Fibroblast of mammary gland (primary cell): Measurements from ENCODE around the gene GORAB.

ENCODE experiments used
- DNase-seq: peaks from one replicate; pipeline ENCODE4 v3.0.0-alpha.2; 2010; ENCODE audit warnings: low read depth
- H3K4me3 ChIP-seq: 2 replicates; pipeline ENCODE4 v1.5.1; 2011; ENCODE audit warnings: low read depth, mild to moderate bottlenecking, low read length, moderate library complexity; ENCODE audit not compliant: control insufficient read depth
- TF ChIP-seq, protein P1 (sequence below): conservative IDR thresholded peaks from 2 replicates; pipeline ENCODE4 v1.5.1; 2011; ENCODE audit warnings: low read depth, low read length, inconsistent platforms; ENCODE audit not compliant: control insufficient read depth, insufficient read depth

The GORAB gene

DNA sequence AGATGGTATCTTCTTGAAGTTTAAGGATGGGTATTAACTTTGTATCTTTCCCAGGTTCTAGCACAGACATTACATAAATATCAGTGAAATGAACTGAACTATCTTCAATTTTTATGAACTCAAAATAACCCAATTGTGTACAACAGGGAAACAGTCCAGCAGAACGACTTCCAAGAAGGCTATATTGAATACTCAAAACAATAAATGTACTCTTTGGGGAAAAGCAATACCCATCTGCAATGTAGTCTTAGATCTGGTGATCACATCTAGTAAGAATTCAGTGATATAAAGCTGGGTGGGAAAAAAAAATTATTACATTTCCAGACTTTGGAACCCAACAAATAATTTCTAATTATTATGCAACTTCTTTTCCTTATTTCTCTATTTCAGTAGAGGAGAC, 33.1 kb upstream of the GORAB start:
- H3K4me3 ChIP-seq = no peak overlapping the region
- TF ChIP-seq, protein P1, sequence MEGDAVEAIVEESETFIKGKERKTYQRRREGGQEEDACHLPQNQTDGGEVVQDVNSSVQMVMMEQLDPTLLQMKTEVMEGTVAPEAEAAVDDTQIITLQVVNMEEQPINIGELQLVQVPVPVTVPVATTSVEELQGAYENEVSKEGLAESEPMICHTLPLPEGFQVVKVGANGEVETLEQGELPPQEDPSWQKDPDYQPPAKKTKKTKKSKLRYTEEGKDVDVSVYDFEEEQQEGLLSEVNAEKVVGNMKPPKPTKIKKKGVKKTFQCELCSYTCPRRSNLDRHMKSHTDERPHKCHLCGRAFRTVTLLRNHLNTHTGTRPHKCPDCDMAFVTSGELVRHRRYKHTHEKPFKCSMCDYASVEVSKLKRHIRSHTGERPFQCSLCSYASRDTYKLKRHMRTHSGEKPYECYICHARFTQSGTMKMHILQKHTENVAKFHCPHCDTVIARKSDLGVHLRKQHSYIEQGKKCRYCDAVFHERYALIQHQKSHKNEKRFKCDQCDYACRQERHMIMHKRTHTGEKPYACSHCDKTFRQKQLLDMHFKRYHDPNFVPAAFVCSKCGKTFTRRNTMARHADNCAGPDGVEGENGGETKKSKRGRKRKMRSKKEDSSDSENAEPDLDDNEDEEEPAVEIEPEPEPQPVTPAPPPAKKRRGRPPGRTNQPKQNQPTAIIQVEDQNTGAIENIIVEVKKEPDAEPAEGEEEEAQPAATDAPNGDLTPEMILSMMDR = no peak
- DNase-seq = no peak

DNA sequence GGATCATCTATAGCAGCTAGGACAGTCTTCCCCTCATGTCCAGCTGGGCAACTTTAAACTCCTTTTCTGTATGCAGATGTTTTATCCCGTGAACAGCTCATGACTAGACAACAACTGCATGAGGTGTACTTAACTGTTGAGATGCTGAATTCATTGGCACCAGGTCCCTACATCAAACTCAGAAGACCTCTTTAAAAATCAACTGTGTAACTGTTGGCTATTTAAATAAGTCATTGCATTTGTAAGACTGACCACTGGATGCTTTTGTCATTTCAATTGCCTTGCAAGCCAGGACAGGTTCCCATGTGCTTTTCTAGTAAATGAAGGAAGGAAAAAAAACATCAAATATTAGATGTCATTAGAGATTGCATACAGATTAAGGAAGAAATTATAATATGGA, 28.3 kb upstream of the GORAB start:
- TF ChIP-seq, protein P1 = no peak
- no peak overlapping the region for H3K4me3 ChIP-seq
- DNase-seq = no peak

DNA sequence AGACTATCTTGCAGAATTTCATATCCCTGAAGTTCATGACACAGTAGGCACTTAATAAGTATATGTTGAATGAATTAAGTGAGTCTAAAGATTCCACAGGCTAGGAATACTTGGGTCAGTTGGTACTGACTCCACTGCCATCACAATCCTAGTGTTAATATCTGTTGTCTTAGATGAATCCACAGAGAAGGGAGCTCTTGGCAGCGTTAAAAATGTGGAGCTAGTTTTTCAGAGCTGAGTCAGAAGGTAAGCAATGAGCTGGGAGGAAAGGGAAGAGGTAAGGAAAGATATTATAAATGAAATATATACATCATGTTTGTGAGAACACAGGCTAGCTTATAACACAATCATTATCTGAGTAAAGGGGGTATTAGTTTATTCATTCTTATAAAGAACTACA, 21.8 kb upstream of the GORAB start:
- TF ChIP-seq, protein P1 = no peak
- no peak overlapping the region for H3K4me3 ChIP-seq
- no peak for DNase-seq

DNA sequence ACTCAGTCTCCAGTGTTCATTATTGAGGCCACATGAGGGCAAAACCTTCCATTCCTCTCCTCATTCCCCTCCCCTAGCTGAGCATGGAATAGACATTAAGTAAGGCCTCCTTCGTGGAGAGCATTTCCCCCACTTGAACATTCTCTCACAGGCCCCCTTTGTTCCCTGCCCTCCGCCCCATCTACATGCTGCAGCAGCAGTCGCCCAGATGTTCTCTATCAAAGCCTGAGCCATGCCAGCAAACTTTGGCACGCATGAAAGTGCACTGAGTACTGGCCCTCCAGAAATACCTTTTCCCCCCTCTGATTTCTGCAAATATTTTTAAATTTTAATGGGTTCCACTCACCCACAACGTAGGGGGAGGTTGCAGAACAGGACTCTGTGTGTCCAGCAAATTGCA, 20.9 kb upstream of the GORAB start:
- no peak overlapping the region for H3K4me3 ChIP-seq
- TF ChIP-seq, protein P1 = no peak
- no peak for DNase-seq

DNA sequence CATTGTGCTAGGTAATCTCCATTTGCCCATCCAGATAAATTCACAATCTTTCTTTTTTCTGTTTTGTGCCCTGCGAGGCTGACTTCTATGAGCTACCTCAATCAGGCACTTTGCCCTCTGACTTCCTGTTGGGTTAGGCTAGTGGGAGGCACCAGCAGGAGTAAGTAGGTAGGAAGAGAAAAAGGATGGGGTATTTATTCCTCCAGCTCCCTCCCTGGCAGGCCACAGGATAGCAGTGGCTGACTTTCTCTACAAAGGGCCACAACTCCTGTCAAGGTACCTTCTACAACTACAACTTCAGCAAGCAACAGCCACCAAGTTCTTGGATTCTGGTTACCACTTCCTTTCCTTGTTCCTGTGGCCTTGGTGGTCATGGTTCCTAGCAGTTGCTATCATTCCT, 18.8 kb upstream of the GORAB start:
- H3K4me3 ChIP-seq = no peak overlapping the region
- TF ChIP-seq, protein P1 = no peak
- no peak for DNase-seq

DNA sequence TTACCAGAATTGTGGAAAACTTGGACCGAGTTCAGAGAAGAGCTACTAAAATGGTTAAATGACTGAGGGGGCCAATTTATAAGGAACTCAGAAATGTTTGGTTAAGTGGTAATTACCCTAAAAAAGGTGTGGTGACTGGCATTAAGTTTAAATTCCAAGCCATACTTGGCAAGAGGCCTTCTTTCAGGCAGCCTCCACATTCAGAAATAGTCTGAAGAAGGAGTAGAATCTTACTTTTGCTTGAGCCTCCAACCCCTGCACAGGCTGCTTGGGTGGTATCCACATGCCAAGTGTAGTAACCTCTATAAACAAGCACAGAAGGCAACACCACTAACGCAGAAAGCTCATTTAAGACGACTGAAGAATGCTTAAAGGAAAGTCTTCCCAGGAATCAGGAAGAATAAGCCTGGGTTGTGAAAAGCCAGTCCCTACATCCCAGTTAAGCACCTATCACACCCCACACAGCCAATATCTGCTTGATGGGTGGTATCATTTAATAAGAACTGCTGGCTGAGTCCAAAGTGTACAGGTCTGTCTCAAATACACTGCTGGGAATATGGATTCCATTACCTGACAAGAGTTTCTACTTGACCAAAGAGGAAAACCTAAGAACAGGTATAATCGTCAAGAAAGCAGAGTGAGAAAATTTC, 13.7 kb upstream of the GORAB start:
- no peak overlapping the region for H3K4me3 ChIP-seq
- no peak for DNase-seq
- TF ChIP-seq, protein P1 = no peak

DNA sequence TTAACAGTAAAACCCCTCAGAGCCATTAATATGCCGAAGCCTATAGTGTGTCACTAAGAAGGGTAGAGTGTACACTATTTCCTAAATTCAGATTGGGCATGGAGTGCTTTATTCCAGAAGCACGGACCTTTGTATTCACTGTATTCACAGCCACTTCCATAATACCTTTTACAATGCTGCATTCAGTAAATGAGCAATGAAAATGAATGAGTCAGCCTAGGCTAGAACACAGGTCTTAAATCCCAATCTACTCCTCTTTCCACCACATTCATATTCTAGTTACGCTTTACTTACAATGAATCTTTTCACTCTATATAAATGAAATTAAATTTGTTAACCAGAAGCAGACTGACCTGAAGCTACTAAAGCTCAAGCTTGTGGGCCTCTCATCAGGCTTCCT, 13.0 kb upstream of the GORAB start:
- TF ChIP-seq, protein P1 = no peak
- DNase-seq = no peak
- no peak overlapping the region for H3K4me3 ChIP-seq
